Keratinocyte (primary cell): ENCODE results near the gene CKLF.

Experiments
- EZH2 ChIP-seq: IDR thresholded peaks from one replicate; pipeline ENCODE4 v1.6.1; 2012; ENCODE audit warnings: inconsistent platforms, mild to moderate bottlenecking, low read length, moderate library complexity
- TF ChIP-seq, protein P1 (sequence below), 3 experiments: IDR thresholded peaks in 1 of 3; conservative IDR thresholded peaks in 1 of 3; optimal IDR thresholded peaks in 1 of 3; 2 replicates in 2 of 3; 3 replicates in 1 of 3; pipeline versions ENCODE3 to v1.5.1; 2011; ENCODE audit warnings: low read length in 3 of 3, mild to moderate bottlenecking in 3 of 3, moderate library complexity in 2 of 3, control low read depth in 1 of 3, inconsistent platforms in 1 of 3; ENCODE audit not compliant: insufficient read depth in 2 of 3; ENCODE audit errors: extremely low read depth in 1 of 3

GRCh38 chr16:66512272-66513110 is 39.9 kb upstream of the CKLF start:
- TF ChIP-seq EZH2, result no peak
- TF ChIP-seq, protein P1, sequence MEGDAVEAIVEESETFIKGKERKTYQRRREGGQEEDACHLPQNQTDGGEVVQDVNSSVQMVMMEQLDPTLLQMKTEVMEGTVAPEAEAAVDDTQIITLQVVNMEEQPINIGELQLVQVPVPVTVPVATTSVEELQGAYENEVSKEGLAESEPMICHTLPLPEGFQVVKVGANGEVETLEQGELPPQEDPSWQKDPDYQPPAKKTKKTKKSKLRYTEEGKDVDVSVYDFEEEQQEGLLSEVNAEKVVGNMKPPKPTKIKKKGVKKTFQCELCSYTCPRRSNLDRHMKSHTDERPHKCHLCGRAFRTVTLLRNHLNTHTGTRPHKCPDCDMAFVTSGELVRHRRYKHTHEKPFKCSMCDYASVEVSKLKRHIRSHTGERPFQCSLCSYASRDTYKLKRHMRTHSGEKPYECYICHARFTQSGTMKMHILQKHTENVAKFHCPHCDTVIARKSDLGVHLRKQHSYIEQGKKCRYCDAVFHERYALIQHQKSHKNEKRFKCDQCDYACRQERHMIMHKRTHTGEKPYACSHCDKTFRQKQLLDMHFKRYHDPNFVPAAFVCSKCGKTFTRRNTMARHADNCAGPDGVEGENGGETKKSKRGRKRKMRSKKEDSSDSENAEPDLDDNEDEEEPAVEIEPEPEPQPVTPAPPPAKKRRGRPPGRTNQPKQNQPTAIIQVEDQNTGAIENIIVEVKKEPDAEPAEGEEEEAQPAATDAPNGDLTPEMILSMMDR (optimal IDR thresholded peaks at IDR 0.05 in 1 of 3, IDR thresholded peaks at IDR 0.05 in 1 of 3, conservative IDR thresholded peaks at IDR 0.05 in 1 of 3; ENCODE audit: extremely low read depth in 1 of 3, insufficient read depth in 2 of 3, low read length in 3 of 3), result no peak
